ENCODE results near the gene ZXDC. TPM values are rescaled to one million over a fixed set of nuclear protein-coding genes. Genes with fewer than 3 reads are reported as not detected.

Gene ZXDC
- polyA plus RNA-seq, 1 donor (not counting 4 experiments of a cell fraction or from before 2014, with no cell fraction given): 10.7 TPM

- Histone ChIP-seq H3K9me1 (ENCODE audit: control insufficient read depth, extremely low read depth, insufficient read depth, low read length) (no peaks in the 10 kb centered on the region), H3K79me2 (ENCODE audit: control insufficient read depth, insufficient read depth, low read length) (no peaks in the 10 kb centered on the region), H4K20me1 (ENCODE audit: control insufficient read depth, extremely low read depth, insufficient read depth, low read length) (no peaks in the 10 kb centered on the region), H3K27me3 (ENCODE audit: control insufficient read depth, extremely low read depth, insufficient read depth, low read length) (peaks cover 50% of the 10 kb centered on the region), H3K4me1 (ENCODE audit: control insufficient read depth, extremely low read depth, insufficient read depth, low read length) (peaks cover 2% of the 10 kb centered on the region), H3K4me2 (ENCODE audit: control insufficient read depth, extremely low read depth, insufficient read depth, low read depth, low read length) (no peak overlapping the region), H3K4me3 (ENCODE audit: control insufficient read depth in 2 of 3, extremely low read depth in 1 of 3, insufficient read depth in 2 of 3, low read depth in 1 of 3, low read length in 3 of 3) (no peak overlapping the region), H3K27ac (ENCODE audit: control insufficient read depth, insufficient read depth, low read length) (no peak overlapping the region), H3K36me3 (ENCODE audit: control insufficient read depth in 2 of 2, extremely low read depth in 1 of 2, insufficient read depth in 2 of 2, low read length in 2 of 2) (no peaks in the 10 kb centered on the region), H3K9me3 (ENCODE audit: control insufficient read depth, low read depth, low read length) (no peaks in the 10 kb centered on the region), H3K9ac (ENCODE audit: control insufficient read depth, extremely low read depth, insufficient read depth, low read length) (no peak overlapping the region), H2AFZ (ENCODE audit: control insufficient read depth, low read length) (no peak overlapping the region)
- dilution Hi-C loops (cut with MboI; ENCODE audit: extremely low pct_ligation_motif_present, low sequenced_read_pairs): no loop called here
- no peak for TF ChIP-seq EZH2 (IDR thresholded peaks at IDR 0.05; ENCODE audit: low read length)
- TF ChIP-seq CTCF (optimal IDR thresholded peaks at IDR 0.05 in 1 of 3, IDR thresholded peaks at IDR 0.05 in 1 of 3, conservative IDR thresholded peaks at IDR 0.05 in 1 of 3; ENCODE audit: extremely low read depth in 1 of 3, insufficient read depth in 2 of 3, low read length in 3 of 3): no peak
- DNase-seq (ENCODE audit: low read depth, low spot score): no peak
- FAIRE-seq: no peak
These were observed 85.5 kb downstream of the ZXDC start for GRCh38 chr3:126390201-126390600.

- H3K9ac ChIP-seq (ENCODE audit: control insufficient read depth, extremely low read depth, insufficient read depth, low read length): no peak overlapping the region
- dilution Hi-C loops (cut with MboI; ENCODE audit: extremely low pct_ligation_motif_present, low sequenced_read_pairs): no loop called here
These were observed 85.9 kb downstream of the ZXDC start for GRCh38 chr3:126389794-126390146.

More at GRCh38 chr3:126389794-126390146, 85.9 kb downstream of the ZXDC start:
- DNase-seq (ENCODE audit: low read depth, low spot score): no peak
- Histone ChIP-seq H3K79me2 (ENCODE audit: control insufficient read depth, insufficient read depth, low read length) (no peaks in the 10 kb centered on the region), H3K36me3 (ENCODE audit: control insufficient read depth in 2 of 2, extremely low read depth in 1 of 2, insufficient read depth in 2 of 2, low read length in 2 of 2) (no peaks in the 10 kb centered on the region), H3K27ac (ENCODE audit: control insufficient read depth, insufficient read depth, low read length) (no peak overlapping the region), H3K27me3 (ENCODE audit: control insufficient read depth, extremely low read depth, insufficient read depth, low read length) (peaks cover 46% of the 10 kb centered on the region), H3K4me3 (ENCODE audit: control insufficient read depth in 2 of 3, extremely low read depth in 1 of 3, insufficient read depth in 2 of 3, low read depth in 1 of 3, low read length in 3 of 3) (peak overlapping the region in 1 of 3 experiments; percentile 7), H4K20me1 (ENCODE audit: control insufficient read depth, extremely low read depth, insufficient read depth, low read length) (no peaks in the 10 kb centered on the region), H3K4me1 (ENCODE audit: control insufficient read depth, extremely low read depth, insufficient read depth, low read length) (peaks cover 2% of the 10 kb centered on the region), H3K9me1 (ENCODE audit: control insufficient read depth, extremely low read depth, insufficient read depth, low read length) (no peaks in the 10 kb centered on the region), H3K4me2 (ENCODE audit: control insufficient read depth, extremely low read depth, insufficient read depth, low read depth, low read length) (peak overlapping the region; percentile 85), H3K9me3 (ENCODE audit: control insufficient read depth, low read depth, low read length) (no peaks in the 10 kb centered on the region), H2AFZ (ENCODE audit: control insufficient read depth, low read length) (no peak overlapping the region)
- no peak for FAIRE-seq
- no peak for TF ChIP-seq EZH2 (IDR thresholded peaks at IDR 0.05; ENCODE audit: low read length)
- peak in 1 of 3 experiments; percentile 10 for TF ChIP-seq CTCF (optimal IDR thresholded peaks at IDR 0.05 in 1 of 3, IDR thresholded peaks at IDR 0.05 in 1 of 3, conservative IDR thresholded peaks at IDR 0.05 in 1 of 3; ENCODE audit: extremely low read depth in 1 of 3, insufficient read depth in 2 of 3, low read length in 3 of 3)

Measured in keratinocyte (primary cell).